ENCODE results near the gene DNM2.

GRCh38 chr19:10683582-10683981 is 34.3 kb upstream of the DNM2 start:
- TF ChIP-seq, protein P1, sequence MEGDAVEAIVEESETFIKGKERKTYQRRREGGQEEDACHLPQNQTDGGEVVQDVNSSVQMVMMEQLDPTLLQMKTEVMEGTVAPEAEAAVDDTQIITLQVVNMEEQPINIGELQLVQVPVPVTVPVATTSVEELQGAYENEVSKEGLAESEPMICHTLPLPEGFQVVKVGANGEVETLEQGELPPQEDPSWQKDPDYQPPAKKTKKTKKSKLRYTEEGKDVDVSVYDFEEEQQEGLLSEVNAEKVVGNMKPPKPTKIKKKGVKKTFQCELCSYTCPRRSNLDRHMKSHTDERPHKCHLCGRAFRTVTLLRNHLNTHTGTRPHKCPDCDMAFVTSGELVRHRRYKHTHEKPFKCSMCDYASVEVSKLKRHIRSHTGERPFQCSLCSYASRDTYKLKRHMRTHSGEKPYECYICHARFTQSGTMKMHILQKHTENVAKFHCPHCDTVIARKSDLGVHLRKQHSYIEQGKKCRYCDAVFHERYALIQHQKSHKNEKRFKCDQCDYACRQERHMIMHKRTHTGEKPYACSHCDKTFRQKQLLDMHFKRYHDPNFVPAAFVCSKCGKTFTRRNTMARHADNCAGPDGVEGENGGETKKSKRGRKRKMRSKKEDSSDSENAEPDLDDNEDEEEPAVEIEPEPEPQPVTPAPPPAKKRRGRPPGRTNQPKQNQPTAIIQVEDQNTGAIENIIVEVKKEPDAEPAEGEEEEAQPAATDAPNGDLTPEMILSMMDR (tag by site-specific recombination; IDR thresholded peaks at IDR 0.05): no peak
- TF ChIP-seq GLIS1 (tag by site-specific recombination; IDR thresholded peaks at IDR 0.05) (no peak), ZBTB17 (tag by site-specific recombination; IDR thresholded peaks at IDR 0.05) (no peak), ZBTB1 (tag by site-specific recombination; IDR thresholded peaks at IDR 0.05) (no peak), ATF2 (tag by site-specific recombination; IDR thresholded peaks at IDR 0.05; ENCODE audit: low read depth) (no peak), ZNF274 (IDR thresholded peaks at IDR 0.05; ENCODE audit: low read length) (no peak), ZNF274 (tag by site-specific recombination; IDR thresholded peaks at IDR 0.05; ENCODE audit: borderline replicate concordance) (no peak), ZFP41 (tag by site-specific recombination; IDR thresholded peaks at IDR 0.05; ENCODE audit: borderline replicate concordance) (no peak), ZNF138 (tag by site-specific recombination; IDR thresholded peaks at IDR 0.05; ENCODE audit: borderline replicate concordance) (no peak), ZNF621 (tag by site-specific recombination; IDR thresholded peaks at IDR 0.05) (no peak), MEIS1 (CRISPR knock-in tag; IDR thresholded peaks at IDR 0.05; ENCODE audit: borderline replicate concordance) (no peak), SALL2 (tag by site-specific recombination; IDR thresholded peaks at IDR 0.05; ENCODE audit: borderline replicate concordance) (no peak), ZNF146 (tag by site-specific recombination; IDR thresholded peaks at IDR 0.05) (no peak), SCRT1 (tag by site-specific recombination; IDR thresholded peaks at IDR 0.05; ENCODE audit: borderline replicate concordance) (no peak)
- TF ChIP-seq, protein P2, sequence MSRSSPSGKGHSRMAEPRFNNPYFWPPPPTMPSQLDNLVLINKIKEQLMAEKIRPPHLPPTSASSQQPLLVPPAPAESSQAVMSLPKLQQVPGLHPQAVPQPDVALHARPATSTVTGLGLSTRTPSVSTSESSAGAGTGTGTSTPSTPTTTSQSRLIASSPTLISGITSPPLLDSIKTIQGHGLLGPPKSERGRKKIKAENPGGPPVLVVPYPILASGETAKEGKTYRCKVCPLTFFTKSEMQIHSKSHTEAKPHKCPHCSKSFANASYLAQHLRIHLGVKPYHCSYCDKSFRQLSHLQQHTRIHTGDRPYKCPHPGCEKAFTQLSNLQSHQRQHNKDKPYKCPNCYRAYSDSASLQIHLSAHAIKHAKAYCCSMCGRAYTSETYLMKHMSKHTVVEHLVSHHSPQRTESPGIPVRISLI (tag by site-specific recombination; IDR thresholded peaks at IDR 0.05): no peak
